ENCODE measurements around the gene CYP27B1.

The CYP27B1 gene

GRCh38 chr12:57782243-57782607, 15.3 kb upstream of the CYP27B1 start:
- peak overlapping the region; percentile 42 for H3K4me2 ChIP-seq (ENCODE audit: low read depth, low read length)
- H3K79me2 ChIP-seq (ENCODE audit: low read length) = peaks cover 38% of the 10 kb centered on the region

GRCh38 chr12:57781801-57782200, 14.9 kb upstream of the CYP27B1 start:
- Histone ChIP-seq H3F3A (ENCODE audit: insufficient read depth, low read length) (0 out of 2 replicates have a peak, but pooled peaks cover 3% of the 10 kb centered on the region), H3K36me3 (replicated peaks; ENCODE audit: insufficient read depth, low read length) (0 out of 2 replicates have a peak, but pooled peaks cover 8% of the 10 kb centered on the region), H3K9ac (ENCODE audit: low read length) (peak overlapping the region; percentile 95; the same call in 1 of the 2 replicates), H3K27ac (ENCODE audit: low read length) (0 out of 2 replicates have a peak overlapping the region, but pooled peaks have one; percentile 5), H3K79me2 (ENCODE audit: low read length) (peaks cover 38% of the 10 kb centered on the region), H3K4me3 (ENCODE audit: low read length) (peak overlapping the region; percentile 100; the same call in 1 of the 2 replicates), H3K9me2 (replicated peaks; ENCODE audit: insufficient read depth, low read length) (no peaks in the 10 kb centered on the region), H4K20me1 (ENCODE audit: insufficient read depth, low read length) (no peaks in the 10 kb centered on the region), H3K9me3 (replicated peaks; ENCODE audit: insufficient read depth, low read length) (no peaks in the 10 kb centered on the region), H3K27me3 (replicated peaks; ENCODE audit: insufficient read depth, low read length) (no peaks in the 10 kb centered on the region), H2AFZ (ENCODE audit: low read length) (peak overlapping the region; percentile 50), H3K4me2 (ENCODE audit: low read depth, low read length) (peak overlapping the region; percentile 42; the same call in 1 of the 2 replicates), H3K4me1 (ENCODE audit: low read length) (peaks cover 12% of the 10 kb centered on the region)
- TF ChIP-seq CTCF (IDR thresholded peaks at IDR 0.05; ENCODE audit: low read length) = no peak
- TF ChIP-seq EZH2 (optimal IDR thresholded peaks at IDR 0.05; ENCODE audit: low read depth, low read length) = no peak
- TF ChIP-seq EZH2phosphoT487 (IDR thresholded peaks at IDR 0.05; ENCODE audit: low read length) = no peak
- no peak for DNase-seq

More at GRCh38 chr12:57782243-57782607, 15.3 kb upstream of the CYP27B1 start:
- no peaks in the 10 kb centered on the region for H3K9me2 ChIP-seq (replicated peaks; ENCODE audit: insufficient read depth, low read length)
- H3K9me3 ChIP-seq (replicated peaks; ENCODE audit: insufficient read depth, low read length) = no peaks in the 10 kb centered on the region
- peaks cover 12% of the 10 kb centered on the region for H3K4me1 ChIP-seq (ENCODE audit: low read length)
- H3F3A ChIP-seq (ENCODE audit: insufficient read depth, low read length) = 0 out of 2 replicates have a peak, but pooled peaks cover 3% of the 10 kb centered on the region
- TF ChIP-seq EZH2 (optimal IDR thresholded peaks at IDR 0.05; ENCODE audit: low read depth, low read length) (no peak), CTCF (IDR thresholded peaks at IDR 0.05; ENCODE audit: low read length) (no peak), EZH2phosphoT487 (IDR thresholded peaks at IDR 0.05; ENCODE audit: low read length) (no peak)
- peak overlapping the region; percentile 100 for H3K4me3 ChIP-seq (ENCODE audit: low read length)
- H2AFZ ChIP-seq (ENCODE audit: low read length) = peak overlapping the region; percentile 50
- no peak for DNase-seq
- no peaks in the 10 kb centered on the region for H4K20me1 ChIP-seq (ENCODE audit: insufficient read depth, low read length)
- no peak overlapping the region for H3K27ac ChIP-seq (ENCODE audit: low read length)
- peak overlapping the region; percentile 95; the same call in 1 of the 2 replicates for H3K9ac ChIP-seq (ENCODE audit: low read length)
- 0 out of 2 replicates have a peak, but pooled peaks cover 8% of the 10 kb centered on the region for H3K36me3 ChIP-seq (replicated peaks; ENCODE audit: insufficient read depth, low read length)
- no peaks in the 10 kb centered on the region for H3K27me3 ChIP-seq (replicated peaks; ENCODE audit: insufficient read depth, low read length)

GRCh38 chr12:57781244-57781643, 14.4 kb upstream of the CYP27B1 start:
- Histone ChIP-seq H3K36me3 (replicated peaks; ENCODE audit: insufficient read depth, low read length) (0 out of 2 replicates have a peak, but pooled peaks cover 5% of the 10 kb centered on the region), H3K79me2 (ENCODE audit: low read length) (peaks cover 33% of the 10 kb centered on the region), H3K27me3 (replicated peaks; ENCODE audit: insufficient read depth, low read length) (no peaks in the 10 kb centered on the region), H2AFZ (ENCODE audit: low read length) (no peak overlapping the region), H3K9ac (ENCODE audit: low read length) (no peak overlapping the region), H3K4me3 (ENCODE audit: low read length) (no peak overlapping the region), H3K9me3 (replicated peaks; ENCODE audit: insufficient read depth, low read length) (no peaks in the 10 kb centered on the region), H3F3A (ENCODE audit: insufficient read depth, low read length) (0 out of 2 replicates have a peak, but pooled peaks cover 3% of the 10 kb centered on the region), H3K27ac (ENCODE audit: low read length) (0 out of 2 replicates have a peak overlapping the region, but pooled peaks have one; percentile 5), H3K4me1 (ENCODE audit: low read length) (peaks cover 12% of the 10 kb centered on the region), H3K4me2 (ENCODE audit: low read depth, low read length) (peak overlapping the region; percentile 42; the same call in 1 of the 2 replicates), H4K20me1 (ENCODE audit: insufficient read depth, low read length) (no peaks in the 10 kb centered on the region), H3K9me2 (replicated peaks; ENCODE audit: insufficient read depth, low read length) (no peaks in the 10 kb centered on the region)
- no peak for DNase-seq
- no peak for TF ChIP-seq EZH2phosphoT487 (IDR thresholded peaks at IDR 0.05; ENCODE audit: low read length)
- TF ChIP-seq CTCF (IDR thresholded peaks at IDR 0.05; ENCODE audit: low read length) = no peak
- TF ChIP-seq EZH2 (optimal IDR thresholded peaks at IDR 0.05; ENCODE audit: low read depth, low read length) = no peak
